ENCODE results near the gene CLEC4G. TPM values are rescaled to one million over a fixed set of nuclear protein-coding genes. Genes with fewer than 3 reads are reported as not detected.

The CLEC4G gene
- total and polyA plus RNA-seq, 2 donors from 2014 or later = 0.72 to 1.1 TPM

- Histone ChIP-seq H3K9me3 (ENCODE audit: control insufficient read depth in 2 of 3, insufficient read depth in 1 of 3, low read length in 3 of 3) (no peaks in the 10 kb centered on the region), H3K36me3 (ENCODE audit: control insufficient read depth in 2 of 3, insufficient read depth in 3 of 3, low read length in 3 of 3) (no peaks in the 10 kb centered on the region), H3K27ac (ENCODE audit: low read depth in 2 of 2, low read length in 2 of 2) (no peak overlapping the region), H3K4me1 (ENCODE audit: control insufficient read depth in 2 of 3, insufficient read depth in 2 of 3, low read depth in 1 of 3, low read length in 3 of 3) (no peaks in the 10 kb centered on the region), H3K9ac (ENCODE audit: low read length in 3 of 3) (no peak overlapping the region), H3K4me3 (ENCODE audit: low read length in 3 of 3) (no peak overlapping the region), H3K27me3 (ENCODE audit: control insufficient read depth, insufficient read depth, low read length) (no peaks in the 10 kb centered on the region)
- intact Hi-C loops (cut with DNase I) = no loop called here
- FAIRE-seq (no peak), DNase-seq (peak in 1 of 5 donors; percentile 8)
- no peak for TF ChIP-seq CTCF (IDR thresholded peaks at IDR 0.05; ENCODE audit: borderline replicate concordance, extremely low read depth, insufficient read depth)
Observed at GRCh38 chr19:7778081-7778480, 46.2 kb upstream of the CLEC4G start.

- intact Hi-C loops (cut with DNase I) = no loop called here
- no peak overlapping the region for H3K9ac ChIP-seq (ENCODE audit: low read length in 3 of 3)
- H3K27ac ChIP-seq (ENCODE audit: low read depth in 2 of 2, low read length in 2 of 2) = no peak overlapping the region
- no peak overlapping the region for H3K4me3 ChIP-seq (ENCODE audit: low read length in 3 of 3)
- DNase-seq (no peak), FAIRE-seq (no peak)
- no peaks in the 10 kb centered on the region for H3K4me1 ChIP-seq (ENCODE audit: control insufficient read depth in 2 of 3, insufficient read depth in 2 of 3, low read depth in 1 of 3, low read length in 3 of 3)
- H3K36me3 ChIP-seq (ENCODE audit: control insufficient read depth in 2 of 3, insufficient read depth in 3 of 3, low read length in 3 of 3) = no peaks in the 10 kb centered on the region
- H3K27me3 ChIP-seq (ENCODE audit: control insufficient read depth, insufficient read depth, low read length) = no peaks in the 10 kb centered on the region
- H3K9me3 ChIP-seq (ENCODE audit: control insufficient read depth in 2 of 3, insufficient read depth in 1 of 3, low read length in 3 of 3) = no peaks in the 10 kb centered on the region
- TF ChIP-seq CTCF (IDR thresholded peaks at IDR 0.05; ENCODE audit: borderline replicate concordance, extremely low read depth, insufficient read depth) = no peak
Observed at GRCh38 chr19:7775761-7776160, 43.9 kb upstream of the CLEC4G start.

- Histone ChIP-seq H3K36me3 (ENCODE audit: control insufficient read depth in 2 of 3, insufficient read depth in 3 of 3, low read length in 3 of 3) (no peaks in the 10 kb centered on the region), H3K27ac (ENCODE audit: low read depth in 2 of 2, low read length in 2 of 2) (no peak overlapping the region), H3K4me3 (ENCODE audit: low read length in 3 of 3) (no peak overlapping the region), H3K9me3 (ENCODE audit: control insufficient read depth in 2 of 3, insufficient read depth in 1 of 3, low read length in 3 of 3) (no peaks in the 10 kb centered on the region), H3K4me1 (ENCODE audit: control insufficient read depth in 2 of 3, insufficient read depth in 2 of 3, low read depth in 1 of 3, low read length in 3 of 3) (no peaks in the 10 kb centered on the region), H3K9ac (ENCODE audit: low read length in 3 of 3) (no peak overlapping the region), H3K27me3 (ENCODE audit: control insufficient read depth, insufficient read depth, low read length) (no peaks in the 10 kb centered on the region)
- intact Hi-C loops (cut with DNase I) = no loop called here
- peak in 1 of 5 donors; percentile 25 for DNase-seq
- no peak for FAIRE-seq
- no peak for TF ChIP-seq CTCF (IDR thresholded peaks at IDR 0.05; ENCODE audit: borderline replicate concordance, extremely low read depth, insufficient read depth)
Observed at GRCh38 chr19:7773841-7774240, 41.9 kb upstream of the CLEC4G start.

- Histone ChIP-seq H3K27ac (ENCODE audit: low read depth in 2 of 2, low read length in 2 of 2) (no peak overlapping the region), H3K4me1 (ENCODE audit: control insufficient read depth in 2 of 3, insufficient read depth in 2 of 3, low read depth in 1 of 3, low read length in 3 of 3) (no peaks in the 10 kb centered on the region), H3K9ac (ENCODE audit: low read length in 3 of 3) (no peak overlapping the region), H3K4me3 (ENCODE audit: low read length in 3 of 3) (no peak overlapping the region), H3K9me3 (ENCODE audit: control insufficient read depth in 2 of 3, insufficient read depth in 1 of 3, low read length in 3 of 3) (no peaks in the 10 kb centered on the region), H3K36me3 (ENCODE audit: control insufficient read depth in 2 of 3, insufficient read depth in 3 of 3, low read length in 3 of 3) (no peaks in the 10 kb centered on the region), H3K27me3 (ENCODE audit: control insufficient read depth, insufficient read depth, low read length) (no peaks in the 10 kb centered on the region)
- no peak for DNase-seq
- TF ChIP-seq CTCF (IDR thresholded peaks at IDR 0.05; ENCODE audit: borderline replicate concordance, extremely low read depth, insufficient read depth) = no peak
- intact Hi-C loops (cut with DNase I) = no loop called here
- FAIRE-seq = no peak
Observed at GRCh38 chr19:7772752-7773291, 40.9 kb upstream of the CLEC4G start.
